AG09309 (cell line): ENCODE measurements around the gene FMNL2.

Source experiments
- DNase-seq: peaks from one replicate; pipeline ENCODE4 v3.0.0-alpha.2; 2010; ENCODE audit warnings: low read depth
- H3K4me3 ChIP-seq: 2 replicates; pipeline ENCODE4 v1.5.1; 2011; ENCODE audit warnings: mild to moderate bottlenecking, low read depth, low read length, moderate library complexity; ENCODE audit not compliant: control insufficient read depth
- CTCF ChIP-seq: IDR thresholded peaks from 2 replicates; pipeline ENCODE4 v1.5.1; 2011; ENCODE audit warnings: mild to moderate bottlenecking, low read depth, low read length, inconsistent platforms; ENCODE audit not compliant: insufficient read depth, control insufficient read depth; ENCODE audit errors: missing control alignments

The FMNL2 gene

GRCh38 chr2:152390837-152391236 lies 55.9 kb downstream of the FMNL2 start:
- DNase-seq: no peak
- no peak overlapping the region for H3K4me3 ChIP-seq
- no peak for TF ChIP-seq CTCF

GRCh38 chr2:152391318-152391717 lies 56.3 kb downstream of the FMNL2 start:
- H3K4me3 ChIP-seq: no peak overlapping the region
- no peak for DNase-seq
- TF ChIP-seq CTCF: no peak

GRCh38 chr2:152393377-152393776 lies 58.4 kb downstream of the FMNL2 start:
- no peak for TF ChIP-seq CTCF
- DNase-seq: no peak
- H3K4me3 ChIP-seq: no peak overlapping the region

- DNase-seq: no peak
- no peak for TF ChIP-seq CTCF
- no peak overlapping the region for H3K4me3 ChIP-seq
Observed at GRCh38 chr2:152394326-152394725, 59.4 kb downstream of the FMNL2 start.

DNA sequence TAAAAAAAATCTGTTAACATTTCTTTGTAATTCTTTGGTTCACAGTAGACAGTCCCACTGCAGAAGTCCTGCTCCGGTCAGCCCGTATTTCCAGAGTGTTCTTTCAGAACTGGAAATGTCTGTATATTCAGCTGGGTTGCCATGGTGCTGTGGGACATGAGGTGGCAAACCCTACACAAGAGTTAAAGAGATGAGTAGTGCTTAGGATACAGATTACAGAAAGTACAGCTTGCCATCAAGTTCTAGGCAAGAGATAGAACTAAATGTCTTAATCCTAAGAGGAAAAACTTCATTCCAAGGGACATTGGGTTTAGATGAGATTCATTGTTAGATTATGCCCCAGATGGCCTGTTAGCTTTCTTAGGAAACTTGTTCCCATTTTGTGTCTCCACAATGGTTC lies 60.1 kb downstream of the FMNL2 start:
- no peak for DNase-seq
- no peak for TF ChIP-seq CTCF
- no peak overlapping the region for H3K4me3 ChIP-seq

DNA sequence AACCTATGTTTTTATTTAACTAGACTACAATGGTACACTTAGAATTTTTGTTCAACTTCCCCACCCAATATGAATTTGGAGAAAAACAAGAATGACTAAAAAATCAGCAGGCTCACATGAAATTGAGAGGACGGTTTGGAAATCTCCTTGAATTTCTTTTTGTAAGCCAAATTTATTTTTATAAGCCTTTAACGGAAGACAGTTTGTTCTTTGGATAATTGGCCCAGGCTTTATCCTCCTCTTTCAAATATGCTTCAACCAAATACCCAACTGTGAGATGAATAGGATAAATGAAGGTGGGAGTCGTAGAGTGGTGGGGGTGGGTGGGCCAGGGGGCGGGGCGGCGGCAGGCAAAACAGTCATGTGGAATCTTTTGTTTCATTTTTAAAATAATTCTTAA lies 60.6 kb downstream of the FMNL2 start:
- no peak for TF ChIP-seq CTCF
- no peak for DNase-seq
- H3K4me3 ChIP-seq: peak overlapping the region; percentile 32

GRCh38 chr2:152396051-152396511 lies 61.1 kb downstream of the FMNL2 start:
- no peak for DNase-seq
- H3K4me3 ChIP-seq: peak overlapping the region; percentile 32
- no peak for TF ChIP-seq CTCF
